HepG2 (cell line): Measurements from ENCODE around the gene CYP26B1. TPM values are rescaled to one million over a fixed set of nuclear protein-coding genes. Genes with fewer than 3 reads are reported as not detected.

Source experiments
- ATAC-seq: fragments of 200-7000 bp; cut with Tn5 transposase; 3 replicates; pipeline ENCODE4 v1.9.1; 2020; ENCODE audit warnings: mild to moderate bottlenecking, moderate library complexity
- BruUV-seq: library from RNA; stranded (reverse); fragments of 400-500 nt; replicated peaks from 2 replicates; lab custom pipeline; 2021; lab: Mats Ljungman, UMichigan
- CTCF ChIA-PET: fragments of 300-600 bp; formaldehyde crosslinking; extraction: SDS; loops from one replicate; lab custom pipeline; 2021; ENCODE audit warnings: low total read pairs, inconsistent platforms, low intra/inter-chr PET ratio; lab: Yijun Ruan, JAX
- POLR2A ChIA-PET: fragments of 350-600 bp; sonication (Branson Sonifier 250); formaldehyde crosslinking; loops from one replicate; lab custom pipeline; 2020; ENCODE audit warnings: antibody characterized with exemption, inconsistent platforms; lab: Yijun Ruan, JAX
- DNase-seq: peaks from one replicate; pipeline ENCODE4 v3.0.0-alpha.2; 2015; ENCODE audit warnings: low spot score
- FAIRE-seq: peaks from 3 replicates; lab custom pipeline; 2011; peaks lifted over from hg19 to GRCh38; lab: Jason Lieb, UNC
- H2AFZ ChIP-seq: one replicate; pipeline ENCODE4 v1.6.1; 2011; ENCODE audit warnings: low read length, inconsistent platforms
- H3K27ac ChIP-seq: fragments of 300-600 bp; 3 replicates; pipeline ENCODE4 v1.8.0; 2011; ENCODE audit warnings: mixed run types, mild to moderate bottlenecking, mixed read lengths, low read length, inconsistent platforms; ENCODE audit not compliant: insufficient read depth; ENCODE audit errors: extremely low read length
- H3K27me3 ChIP-seq, 2 experiments: fragments of 200-600 bp in 1 of 2; 2 replicates in 1 of 2; 3 replicates in 1 of 2; pipeline versions ENCODE4 v1.6.0 to v1.8.0; 2011; ENCODE audit warnings: low read length in 2 of 2, mild to moderate bottlenecking in 2 of 2, moderate library complexity in 2 of 2, inconsistent platforms in 1 of 2; ENCODE audit not compliant: insufficient read depth in 2 of 2, control insufficient read depth in 1 of 2
- H3K36me3 ChIP-seq, 2 experiments: fragments of 200-600 bp in 1 of 2; replicated peaks in 1 of 2; 2 replicates in 1 of 2; 3 replicates in 1 of 2; pipeline versions ENCODE4 v1.5.1 to v1.8.0; 2011; ENCODE audit warnings: low read length in 2 of 2, inconsistent platforms in 1 of 2; ENCODE audit not compliant: insufficient read depth in 2 of 2, control insufficient read depth in 1 of 2
- H3K4me1 ChIP-seq: 2 replicates; pipeline ENCODE4 v1.5.1; 2012; ENCODE audit warnings: low read length, inconsistent platforms; ENCODE audit not compliant: insufficient read depth
- H3K4me2 ChIP-seq: 2 replicates; pipeline ENCODE4 v1.6.0; 2011; ENCODE audit warnings: low read depth, low read length, inconsistent platforms
- H3K4me3 ChIP-seq, 3 experiments: fragments of 200-600 bp in 1 of 3; sonication (generic), shearing (Covaris generic) in 1 of 3; replicated peaks in 1 of 3; 2 replicates each; pipeline ENCODE4 v1.5.1; 2011 to 2016; ENCODE audit warnings: low read length in 3 of 3, inconsistent platforms in 2 of 3, low read depth in 2 of 3, mild to moderate bottlenecking in 2 of 3, control low read depth in 1 of 3, mixed read lengths in 1 of 3; ENCODE audit not compliant: insufficient read depth in 1 of 3
- H3K79me2 ChIP-seq: one replicate; pipeline ENCODE4 v1.6.1; 2011; ENCODE audit warnings: low read length, inconsistent platforms; ENCODE audit not compliant: insufficient read depth
- H3K9ac ChIP-seq: 2 replicates; pipeline ENCODE4 v1.6.0; 2011; ENCODE audit warnings: mild to moderate bottlenecking, low read depth, low read length, inconsistent platforms; ENCODE audit not compliant: insufficient read depth
- H3K9me3 ChIP-seq: 2 replicates; pipeline ENCODE4 v1.5.1; 2012; ENCODE audit warnings: mild to moderate bottlenecking, low read length
- H4K20me1 ChIP-seq: 2 replicates; pipeline ENCODE4 v1.6.0; 2011; ENCODE audit warnings: inconsistent platforms, mild to moderate bottlenecking, low read length, moderate library complexity; ENCODE audit not compliant: insufficient read depth
- ETV5 ChIP-seq: IDR thresholded peaks from 2 replicates; pipeline ENCODE4 v1.6.1; 2018; ENCODE audit warnings: missing biosample characterization, missing genetic modification reagents, inconsistent platforms, borderline replicate concordance
- GATAD2A ChIP-seq: IDR thresholded peaks from 2 replicates; pipeline ENCODE4 v1.6.1; 2016
- HNF1B ChIP-seq: sonication (generic); formaldehyde crosslinking; IDR thresholded peaks from 2 replicates; pipeline ENCODE4 v1.5.1; 2020; ENCODE audit warnings: mild to moderate bottlenecking, moderate library complexity, missing genetic modification reagents
- TIGD3 ChIP-seq: sonication (generic); formaldehyde crosslinking; IDR thresholded peaks from 2 replicates; pipeline ENCODE4 v1.5.1; 2020; ENCODE audit warnings: mild to moderate bottlenecking, missing genetic modification reagents, borderline replicate concordance
- ZMYM3 ChIP-seq: sonication (generic); formaldehyde crosslinking; IDR thresholded peaks from 2 replicates; pipeline ENCODE4 v1.5.1; 2020; ENCODE audit warnings: mild to moderate bottlenecking, missing genetic modification reagents
- ZNF256 ChIP-seq: sonication (generic); formaldehyde crosslinking; conservative IDR thresholded peaks from 2 replicates; pipeline ENCODE4 v1.4.0; 2020; ENCODE audit warnings: missing genetic modification reagents
- ZNF280B ChIP-seq: sonication (generic); formaldehyde crosslinking; IDR thresholded peaks from 2 replicates; pipeline ENCODE4 v1.5.0; 2020; ENCODE audit warnings: missing genetic modification reagents, mild to moderate bottlenecking, borderline replicate concordance
- ZNF335 ChIP-seq: sonication (generic); formaldehyde crosslinking; IDR thresholded peaks from 2 replicates; pipeline ENCODE4 v1.4.0; 2020; ENCODE audit warnings: missing genetic modification reagents
- ZNF720 ChIP-seq: sonication (generic); formaldehyde crosslinking; IDR thresholded peaks from 2 replicates; pipeline ENCODE4 v1.4.0; 2020; ENCODE audit warnings: missing genetic modification reagents
- ZNF768 ChIP-seq: sonication (generic); formaldehyde crosslinking; IDR thresholded peaks from 2 replicates; pipeline ENCODE4 v1.4.0; 2020; ENCODE audit warnings: missing genetic modification reagents
- WGBS: methylation state at CpG from one replicate; pipeline ENCODE4 v1.1.6; 2017; ENCODE audit warnings: low lambda C conversion rate; 5-methylcytosine and 5-hydroxymethylcytosine counted together
- in situ Hi-C: cut with HindIII; loops from 2 replicates; pipeline ENCODE4 v1.10.0; 2017; ENCODE audit warnings: low pct_unique_long_range_greater_than_20kb; ENCODE audit not compliant: extremely low pct_ligation_motif_present
- intact Hi-C: fragments of 100-400 bp; cut with micrococcal nuclease; formaldehyde crosslinking; loops from one replicate; pipeline ENCODE4 v1.10.0; 2022; ENCODE audit not compliant: unreplicated experiment
- polyA plus RNA-seq, 8 experiments: library from polyadenylated mRNA; depleted of rRNA in 3 of 8; stranded (reverse) in 7 of 8; unstranded in 1 of 8; fragments of >200 nt; fragmentation: Illumina TruSeq in 4 of 8; extraction: Trizol in 4 of 8; gene quantifications; 2 replicates each; pipeline versions ENCODE4 v1.2.1 to v1.2.3, GENCODE V29; 2011 to 2016; ENCODE audit warnings: low read depth in 4 of 8, missing spikeins in 1 of 8, mixed read lengths in 1 of 8; ENCODE audit not compliant: insufficient read depth in 1 of 8
- total RNA-seq, 5 experiments: library from RNA; depleted of rRNA; stranded (reverse); fragments of >200 nt; fragmentation: Illumina TruSeq; extraction: Trizol; gene quantifications; 2 replicates each; pipeline ENCODE4 v1.2.3, GENCODE V29; 2016; ENCODE audit warnings: low read depth in 1 of 5

The CYP26B1 gene
- total and polyA plus RNA-seq, 2 of the 13 experiments (the other 11 are each of a cell fraction or from before 2014, with no cell fraction given) = 0.05 to 0.07 TPM

- intact Hi-C loops (no loop called here), in situ Hi-C loops (no loop called here)
- TF ChIP-seq ZMYM3 (CRISPR knock-in tag) (0 out of 2 replicates have a peak, but pooled peaks have one; percentile 44), ZNF768 (CRISPR knock-in tag) (no peak), ZNF256 (CRISPR knock-in tag) (no peak), TIGD3 (no peak), GATAD2A (CRISPR knock-in tag) (no peak)
- Histone ChIP-seq H3K4me3 (no peak overlapping the region), H2AFZ (no peak overlapping the region), H3K9ac (no peak overlapping the region), H3K36me3 (no peaks in the 10 kb centered on the region), H3K27me3 (peaks cover 13 to 86% of the 10 kb centered on the region in 2 experiments; a peak in 4 of 5 replicates), H4K20me1 (peaks cover 7% of the 10 kb centered on the region; the same call in 1 of the 2 replicates), H3K27ac (no peak overlapping the region), H3K4me1 (peaks cover 24% of the 10 kb centered on the region), H3K4me2 (no peak overlapping the region), H3K79me2 (no peaks in the 10 kb centered on the region), H3K9me3 (no peaks in the 10 kb centered on the region)
- POLR2A ChIA-PET = no interaction called here
- no peak for ATAC-seq
- DNase-seq = no peak
- CTCF ChIA-PET = no interaction called here
- WGBS = 44% methylated on average over 11 of the region's 19 CpGs
- FAIRE-seq = no peak
- no TSS peak for BruUV-seq
Measured at GRCh38 chr2:72134997-72135800, 12.5 kb downstream of the CYP26B1 start.

- Histone ChIP-seq H3K9ac (no peak overlapping the region), H2AFZ (no peak overlapping the region), H3K4me2 (no peak overlapping the region), H3K9me3 (no peaks in the 10 kb centered on the region), H3K4me3 (no peak overlapping the region)
- intact Hi-C loops (no loop called here), in situ Hi-C loops (no loop called here)
- FAIRE-seq = no peak
- ATAC-seq = no peak
- TF ChIP-seq ZNF335 (no peak), ZNF720 (CRISPR knock-in tag) (no peak), HNF1B (CRISPR knock-in tag) (no peak), ZNF280B (0 out of 2 replicates have a peak, but pooled peaks have one; percentile 34), ETV5 (CRISPR knock-in tag) (no peak)
- TF ChIP-seq, all 625 proteins: peak for 1
- H4K20me1 ChIP-seq = peaks cover 7% of the 10 kb centered on the region; the same call in 1 of the 2 replicates
- POLR2A ChIA-PET = no interaction called here
- H3K27ac ChIP-seq = no peak overlapping the region
- no TSS peak for BruUV-seq
- WGBS = 7% methylated on average over 7 of the region's 10 CpGs
- peaks cover 21% of the 10 kb centered on the region for H3K4me1 ChIP-seq
- DNase-seq = no peak
- H3K36me3 ChIP-seq = no peaks in the 10 kb centered on the region
- no peaks in the 10 kb centered on the region for H3K79me2 ChIP-seq
- H3K27me3 ChIP-seq = peaks cover 13 to 86% of the 10 kb centered on the region in 2 experiments; a peak in 4 of 5 replicates
- CTCF ChIA-PET = no interaction called here
Measured at GRCh38 chr2:72134408-72134996, 13.2 kb downstream of the CYP26B1 start.
